A549 (cell line): ENCODE measurements around the gene SLC37A1. TPM values are rescaled to one million over a fixed set of nuclear protein-coding genes. Genes with fewer than 3 reads are reported as not detected.

Source experiments
- ATAC-seq, 2 experiments: fragments of 200-7000 bp in 1 of 2; fragments of >200 bp in 1 of 2; cut with Nextera tagmentation in 1 of 2; cut with Tn5 transposase in 1 of 2; 3 replicates each; pipeline versions ENCODE4 v1.8.0 to v1.9.1; 2018 to 2020; ENCODE audit warnings: mild to moderate bottlenecking in 1 of 2, moderate library complexity in 1 of 2
- CTCF ChIA-PET: fragments of 300-600 bp; sonication (Branson Sonifier 250); formaldehyde crosslinking; extraction: SDS; loops from one replicate; lab custom pipeline; 2021; ENCODE audit warnings: antibody characterized with exemption, inconsistent platforms; lab: Yijun Ruan, JAX
- POLR2A ChIA-PET: fragments of 350-600 bp; formaldehyde crosslinking; extraction: SDS; loops from one replicate; lab custom pipeline; 2021; ENCODE audit warnings: antibody characterized with exemption, inconsistent platforms; lab: Yijun Ruan, JAX
- DNase-seq, 2 experiments: peaks; one replicate each; pipeline versions ENCODE4 v3.0.0 to v3.0.0-alpha.2; 2011 to 2016; ENCODE audit warnings: low read depth in 1 of 2, low spot score in 1 of 2
- FAIRE-seq: peaks from 2 replicates; lab custom pipeline; 2011; peaks lifted over from hg19 to GRCh38; lab: Jason Lieb, UNC
- H3K27ac ChIP-seq, 2 experiments: fragments of >200 bp; sonication (Bioruptor Twin); formaldehyde crosslinking; 3 replicates each; pipeline ENCODE4 v1.5.1; 2016 to 2017
- H3K4me1 ChIP-seq: fragments of >200 bp; sonication (Bioruptor Twin); formaldehyde crosslinking; 3 replicates; pipeline ENCODE4 v1.6.1; 2016
- H3K4me2 ChIP-seq: fragments of >200 bp; sonication (Bioruptor Twin); formaldehyde crosslinking; 3 replicates; pipeline ENCODE4 v1.6.1; 2016
- H3K4me3 ChIP-seq: fragments of >200 bp; sonication (Bioruptor Twin); formaldehyde crosslinking; 3 replicates; pipeline ENCODE4 v1.5.1; 2016
- H3K9me3 ChIP-seq: fragments of >200 bp; sonication (Bioruptor Twin); formaldehyde crosslinking; 3 replicates; pipeline ENCODE4 v1.6.1; 2016
- BHLHE40 ChIP-seq: IDR thresholded peaks from 2 replicates; pipeline ENCODE4 v1.6.1; 2012; ENCODE audit warnings: low read depth, low read length, inconsistent platforms
- CBX2 ChIP-seq: fragments of 200-600 bp; sonication (generic); IDR thresholded peaks from 2 replicates; pipeline ENCODE4 v1.6.1; 2016; ENCODE audit warnings: low read depth, mild to moderate bottlenecking, borderline replicate concordance
- CBX8 ChIP-seq: fragments of 200-600 bp; sonication (generic); IDR thresholded peaks from 2 replicates; pipeline ENCODE4 v1.6.1; 2016
- CHD4 ChIP-seq: fragments of 200-600 bp; sonication (generic); IDR thresholded peaks from 2 replicates; pipeline ENCODE4 v1.6.1; 2016; ENCODE audit warnings: antibody characterized with exemption, mild to moderate bottlenecking, borderline replicate concordance
- EHF ChIP-seq: fragments of 250-450 bp; sonication (Bioruptor Pico); IDR thresholded peaks from 2 replicates; pipeline ENCODE4 v1.5.0; 2020; ENCODE audit warnings: mild to moderate bottlenecking
- EHMT2 ChIP-seq: fragments of 200-600 bp; sonication (generic); IDR thresholded peaks from 2 replicates; pipeline ENCODE4 v1.6.1; 2016; ENCODE audit warnings: antibody characterized with exemption, low read depth, mild to moderate bottlenecking, moderate library complexity
- ELK1 ChIP-seq: fragments of 150-350 bp; IDR thresholded peaks from 2 replicates; pipeline ENCODE4 v1.6.1; 2014; ENCODE audit warnings: low read depth, mild to moderate bottlenecking, low read length
- EP300 ChIP-seq, 2 experiments: fragments of >200 bp; sonication (Bioruptor Twin); formaldehyde crosslinking; IDR thresholded peaks; 2 replicates in 1 of 2; 3 replicates in 1 of 2; pipeline ENCODE4 v1.6.1; 2016 to 2017
- FOSL2 ChIP-seq, 2 experiments: fragments of 450-650 bp in 1 of 2; fragments of >200 bp in 1 of 2; sonication (Bioruptor Twin) in 1 of 2; formaldehyde crosslinking; IDR thresholded peaks; 2 replicates each; pipeline versions ENCODE4 v1.5.0 to v1.6.1; 2016 to 2020; ENCODE audit warnings: mild to moderate bottlenecking in 1 of 2, moderate library complexity in 1 of 2
- GATA3 ChIP-seq: IDR thresholded peaks from 2 replicates; pipeline ENCODE4 v1.6.1; 2012; ENCODE audit warnings: borderline replicate concordance
- HMGXB4 ChIP-seq: fragments of 250-450 bp; sonication (Bioruptor Pico); IDR thresholded peaks from 2 replicates; pipeline ENCODE4 v1.5.0; 2021; ENCODE audit warnings: mild to moderate bottlenecking, moderate library complexity, borderline replicate concordance
- HOXB5 ChIP-seq: fragments of 250-450 bp; sonication (Bioruptor Pico); IDR thresholded peaks from 2 replicates; pipeline ENCODE4 v1.5.0; 2020; ENCODE audit warnings: mild to moderate bottlenecking, moderate library complexity
- JUN ChIP-seq, 2 experiments: fragments of >200 bp; sonication (Bioruptor Twin); formaldehyde crosslinking; IDR thresholded peaks; 2 replicates in 1 of 2; 3 replicates in 1 of 2; pipeline ENCODE4 v1.6.1; 2016 to 2017
- KDM1A ChIP-seq: fragments of 200-600 bp; sonication (generic); IDR thresholded peaks from 2 replicates; pipeline ENCODE4 v1.6.1; 2016; ENCODE audit warnings: low read depth, mild to moderate bottlenecking
- KDM5A ChIP-seq: fragments of 200-600 bp; sonication (generic); IDR thresholded peaks from 2 replicates; pipeline ENCODE4 v1.6.1; 2016; ENCODE audit warnings: antibody characterized with exemption, mild to moderate bottlenecking
- MAX ChIP-seq: IDR thresholded peaks from 2 replicates; pipeline ENCODE4 v1.6.1; 2012
- MYC ChIP-seq: IDR thresholded peaks from 2 replicates; pipeline ENCODE4 v1.6.1; 2012; ENCODE audit warnings: mild to moderate bottlenecking, inconsistent platforms, low read length, improper control_type of control experiment, borderline replicate concordance
- PBX3 ChIP-seq: IDR thresholded peaks from 2 replicates; pipeline ENCODE4 v1.6.1; 2012
- POLR2A ChIP-seq: IDR thresholded peaks from 2 replicates; pipeline ENCODE4 v1.6.1; 2012; ENCODE audit warnings: mild to moderate bottlenecking, low read length
- RCOR1 ChIP-seq: fragments of 150-350 bp; IDR thresholded peaks from 2 replicates; pipeline ENCODE4 v1.6.1; 2014; ENCODE audit warnings: antibody characterized with exemption, low read length, low read depth
- RFX5 ChIP-seq: fragments of 450-650 bp; IDR thresholded peaks from 2 replicates; pipeline ENCODE4 v1.7.1; 2014; ENCODE audit warnings: antibody characterized with exemption, mild to moderate bottlenecking, moderate library complexity
- RNF2 ChIP-seq: fragments of 200-600 bp; sonication (generic); IDR thresholded peaks from 2 replicates; pipeline ENCODE4 v1.6.1; 2016; ENCODE audit warnings: low read depth, mild to moderate bottlenecking, antibody characterized with exemption, moderate library complexity, borderline replicate concordance
- TP53 ChIP-seq: fragments of 250-450 bp; sonication (Bioruptor Pico); IDR thresholded peaks from 2 replicates; pipeline ENCODE4 v1.5.0; 2021; ENCODE audit warnings: mild to moderate bottlenecking, moderate library complexity
- USF2 ChIP-seq: fragments of 450-650 bp; IDR thresholded peaks from 2 replicates; pipeline ENCODE4 v1.6.1; 2014; ENCODE audit warnings: antibody characterized with exemption
- ZC3H11A ChIP-seq: fragments of 450-650 bp; IDR thresholded peaks from 2 replicates; pipeline ENCODE4 v1.6.1; 2014; ENCODE audit warnings: antibody characterized with exemption, mild to moderate bottlenecking
- ZSCAN20 ChIP-seq: fragments of 250-450 bp; sonication (Bioruptor Pico); IDR thresholded peaks from 2 replicates; pipeline ENCODE4 v1.8.0; 2022; ENCODE audit warnings: mild to moderate bottlenecking, moderate library complexity
- WGBS: methylation state at CpG from one replicate; pipeline ENCODE4 v1.1.6; 2017; ENCODE audit errors: missing lambda C conversion rate; 5-methylcytosine and 5-hydroxymethylcytosine counted together
- polyA plus RNA-seq, 4 experiments: library from polyadenylated mRNA; depleted of rRNA in 3 of 4; stranded (reverse); fragments of >200 nt; fragmentation: RNase III in 1 of 4; extraction: RNeasy Plus Mini Kit Qiagen cat#74134 plus additional on column Dnase treatment in 1 of 4; gene quantifications; 2 replicates in 3 of 4; 3 replicates in 1 of 4; pipeline ENCODE4 v1.2.3, GENCODE V29; 2011 to 2017

SLC37A1 gene
- polyA plus RNA-seq, 2 of the 4 experiments (the other 2 are of a cell fraction): 1.9 to 2.1 TPM

- no peak for FAIRE-seq
- H3K4me3 ChIP-seq: no peak overlapping the region
- peaks cover 3% of the 10 kb centered on the region; the same call in 1 of the 3 replicates for H3K9me3 ChIP-seq
- no peak for DNase-seq
- TF ChIP-seq BHLHE40 (no peak), ZC3H11A (no peak), ZSCAN20 (CRISPR knock-in tag) (no peak), HOXB5 (CRISPR knock-in tag) (no peak), CBX2 (no peak), POLR2A (no peak), TP53 (CRISPR knock-in tag) (no peak), ELK1 (no peak), RFX5 (no peak), USF2 (no peak), CHD4 (no peak), HMGXB4 (CRISPR knock-in tag) (no peak), RCOR1 (no peak), FOSL2 (IDR thresholded peaks at IDR 0.05) (no peak), FOSL2 (CRISPR knock-in tag; IDR thresholded peaks at IDR 0.05) (no peak), EHMT2 (no peak), GATA3 (no peak), EHF (CRISPR knock-in tag) (no peak), JUN (IDR thresholded peaks at IDR 0.05) (no peak)
- no peak overlapping the region for H3K27ac ChIP-seq
- no peak overlapping the region for H3K4me2 ChIP-seq
- 84% methylated on average over 9 of the region's 12 CpGs for WGBS
- no peak for ATAC-seq
- ChIA-PET POLR2A (no interaction called here), CTCF (interaction anchor here (1.0 to 1.9 kb wide), 4 partner anchors 14 to 15 kb away, joined by 3 to 8 read pairs (median 6); no protein-coding TSS in a partner anchor)
- H3K4me1 ChIP-seq: no peaks in the 10 kb centered on the region
Observed at GRCh38 chr21:42578761-42579415, 65.2 kb downstream of the SLC37A1 start.

GRCh38 chr21:42579456-42580075 lies 65.9 kb downstream of the SLC37A1 start:
- TF ChIP-seq RNF2: no peak
- TF ChIP-seq FOSL2 (IDR thresholded peaks at IDR 0.05): no peak
- TF ChIP-seq FOSL2 (CRISPR knock-in tag; IDR thresholded peaks at IDR 0.05): no peak
- TF ChIP-seq EP300 (IDR thresholded peaks at IDR 0.05): no peak
- no peak for TF ChIP-seq HMGXB4 (CRISPR knock-in tag)
- no peak for TF ChIP-seq KDM1A
- TF ChIP-seq MYC: no peak
- no peak for TF ChIP-seq TP53 (CRISPR knock-in tag)
- no peak for TF ChIP-seq GATA3
- no peak for TF ChIP-seq PBX3
- no peak for TF ChIP-seq CBX8
- no peak for TF ChIP-seq MAX
- TF ChIP-seq KDM5A: no peak
- no peak for TF ChIP-seq POLR2A
- WGBS: 86% methylated on average over 14 of the region's 22 CpGs
- ChIA-PET CTCF (interaction anchor here (1.0 to 1.9 kb wide), 3 partner anchors 13 to 16 kb away, joined by 3 to 8 read pairs (median 6); no protein-coding TSS in a partner anchor), POLR2A (no interaction called here)
- Histone ChIP-seq H3K9me3 (peaks cover 3% of the 10 kb centered on the region; the same call in 1 of the 3 replicates), H3K27ac (no peak overlapping the region), H3K4me1 (no peaks in the 10 kb centered on the region), H3K4me2 (no peak overlapping the region), H3K4me3 (no peak overlapping the region)
- ATAC-seq: no peak
- DNase-seq: no peak
- no peak for FAIRE-seq
